NT2/D1 (cell line): ENCODE data around the gene RNF111.

ENCODE experiments used
- DNase-seq: peaks from one replicate; pipeline ENCODE4 v3.0.0-alpha.2; 2011; ENCODE audit warnings: low read depth, low spot score
- H3K27me3 ChIP-seq: 2 replicates; pipeline ENCODE4 v1.6.0; 2011; ENCODE audit warnings: mild to moderate bottlenecking; ENCODE audit not compliant: insufficient read length, insufficient read depth
- H3K36me3 ChIP-seq: 2 replicates; pipeline ENCODE4 v1.6.1; 2011; ENCODE audit warnings: mild to moderate bottlenecking, low read length, mixed read lengths; ENCODE audit not compliant: insufficient read depth, insufficient read length
- H3K4me1 ChIP-seq: 2 replicates; pipeline ENCODE4 v1.5.1; 2011; ENCODE audit not compliant: insufficient read depth, insufficient read length
- H3K4me3 ChIP-seq: 2 replicates; pipeline ENCODE4 v1.5.1; 2011; ENCODE audit warnings: low read depth; ENCODE audit not compliant: insufficient read length
- H3K9ac ChIP-seq: 2 replicates; pipeline ENCODE4 v1.6.0; 2011; ENCODE audit warnings: low read depth; ENCODE audit not compliant: insufficient read length
- H3K9me3 ChIP-seq: 2 replicates; pipeline ENCODE4 v1.5.1; 2011; ENCODE audit warnings: mild to moderate bottlenecking, low read length; ENCODE audit not compliant: insufficient read depth
- SUZ12 ChIP-seq: IDR thresholded peaks from 2 replicates; pipeline ENCODE4 v1.6.1; 2011; ENCODE audit not compliant: insufficient read length, insufficient read depth; ENCODE audit errors: extremely low read depth
- YY1 ChIP-seq: IDR thresholded peaks from 2 replicates; pipeline ENCODE4 v1.6.1; 2011; ENCODE audit not compliant: insufficient read length, insufficient read depth
- ZNF274 ChIP-seq: IDR thresholded peaks from 2 replicates; pipeline ENCODE4 v1.6.1; 2011; ENCODE audit warnings: mild to moderate bottlenecking, low read depth, low read length

Gene RNF111

DNA sequence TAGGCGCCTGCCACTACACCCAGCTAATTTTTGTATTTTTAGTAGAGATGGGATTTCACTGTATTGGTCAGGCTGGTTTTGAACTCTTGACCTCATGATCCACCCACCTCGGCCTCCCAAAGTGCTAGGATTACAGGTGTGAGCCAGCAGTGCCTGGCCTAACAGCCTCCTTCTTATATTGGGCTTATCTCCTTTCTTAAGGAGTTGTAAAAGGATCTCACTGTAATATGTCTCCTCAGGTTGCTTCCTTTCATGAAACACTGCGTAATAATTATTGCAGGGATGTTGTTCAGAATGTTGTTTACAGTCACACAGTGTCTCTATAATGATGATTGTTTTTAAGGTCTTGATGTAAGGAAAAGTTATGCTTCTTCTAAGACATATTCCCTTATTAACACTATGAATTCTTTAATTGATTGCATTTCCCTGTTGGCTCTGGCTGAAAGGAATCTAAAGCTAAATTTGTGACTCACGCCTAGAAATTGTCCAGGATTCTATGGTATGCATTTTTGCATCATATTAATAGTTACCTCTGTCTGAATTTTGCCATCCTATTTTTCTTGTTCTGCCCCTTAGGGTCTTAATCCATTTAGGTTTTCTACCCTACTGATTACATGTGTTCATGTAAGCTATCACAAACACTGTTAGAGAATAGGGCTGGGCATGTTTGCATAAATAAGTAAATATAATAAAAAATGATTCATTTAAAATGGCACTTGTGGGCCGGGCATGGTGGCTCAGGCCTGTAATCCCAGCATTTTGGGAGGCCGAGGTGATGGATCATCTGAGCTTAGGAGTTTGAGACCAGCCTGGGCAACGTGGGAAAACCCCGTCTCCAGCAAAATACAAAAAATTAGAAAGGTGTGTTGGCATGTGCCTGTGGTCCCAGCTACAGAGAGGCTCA is 24.5 kb upstream of the RNF111 start:
- no peak overlapping the region for H3K9ac ChIP-seq
- no peaks in the 10 kb centered on the region for H3K27me3 ChIP-seq
- DNase-seq = no peak
- no peaks in the 10 kb centered on the region for H3K36me3 ChIP-seq
- no peak overlapping the region for H3K4me3 ChIP-seq
- H3K9me3 ChIP-seq = no peaks in the 10 kb centered on the region
- no peak for TF ChIP-seq ZNF274
- no peak for TF ChIP-seq YY1
- no peak for TF ChIP-seq SUZ12
- H3K4me1 ChIP-seq = no peaks in the 10 kb centered on the region

GRCh38 chr15:58966698-58967097 is 20.8 kb upstream of the RNF111 start:
- no peak for DNase-seq
- H3K9me3 ChIP-seq = no peaks in the 10 kb centered on the region
- H3K4me1 ChIP-seq = no peaks in the 10 kb centered on the region
- H3K9ac ChIP-seq = no peak overlapping the region
- TF ChIP-seq ZNF274 = no peak
- TF ChIP-seq SUZ12 = no peak
- no peak for TF ChIP-seq YY1
- no peaks in the 10 kb centered on the region for H3K36me3 ChIP-seq
- no peak overlapping the region for H3K4me3 ChIP-seq
- H3K27me3 ChIP-seq = no peaks in the 10 kb centered on the region

- TF ChIP-seq ZNF274 (no peak), YY1 (no peak), SUZ12 (no peak)
Measured at GRCh38 chr15:58967479-58967878, 20.0 kb upstream of the RNF111 start.

GRCh38 chr15:58977887-58978286 is 9.6 kb upstream of the RNF111 start:
- H3K36me3 ChIP-seq = no peaks in the 10 kb centered on the region
- H3K9me3 ChIP-seq = no peaks in the 10 kb centered on the region
- no peak overlapping the region for H3K9ac ChIP-seq
- no peak for DNase-seq
- H3K4me1 ChIP-seq = no peaks in the 10 kb centered on the region
- H3K27me3 ChIP-seq = no peaks in the 10 kb centered on the region
- TF ChIP-seq YY1 (no peak), ZNF274 (no peak), SUZ12 (no peak)
- H3K4me3 ChIP-seq = no peak overlapping the region

More at GRCh38 chr15:58967479-58967878, 20.0 kb upstream of the RNF111 start:
- Histone ChIP-seq H3K4me3 (no peak overlapping the region), H3K4me1 (no peaks in the 10 kb centered on the region), H3K9ac (no peak overlapping the region), H3K36me3 (no peaks in the 10 kb centered on the region), H3K27me3 (no peaks in the 10 kb centered on the region), H3K9me3 (no peaks in the 10 kb centered on the region)
- DNase-seq = no peak

GRCh38 chr15:58980351-58980939 is 7.0 kb upstream of the RNF111 start:
- Histone ChIP-seq H3K4me3 (no peak overlapping the region), H3K27me3 (no peaks in the 10 kb centered on the region), H3K36me3 (no peaks in the 10 kb centered on the region), H3K9ac (no peak overlapping the region), H3K4me1 (no peaks in the 10 kb centered on the region), H3K9me3 (no peaks in the 10 kb centered on the region)
- TF ChIP-seq YY1 = no peak
- no peak for TF ChIP-seq ZNF274
- no peak for DNase-seq

- no peaks in the 10 kb centered on the region for H3K9me3 ChIP-seq
- TF ChIP-seq YY1 (no peak), SUZ12 (no peak), ZNF274 (no peak)
- no peaks in the 10 kb centered on the region for H3K4me1 ChIP-seq
- no peak overlapping the region for H3K9ac ChIP-seq
- no peak for DNase-seq
- H3K36me3 ChIP-seq = no peaks in the 10 kb centered on the region
- no peak overlapping the region for H3K4me3 ChIP-seq
- no peaks in the 10 kb centered on the region for H3K27me3 ChIP-seq
Measured at GRCh38 chr15:58981808-58982475, 5.5 kb upstream of the RNF111 start.

- no peaks in the 10 kb centered on the region for H3K4me1 ChIP-seq
- no peaks in the 10 kb centered on the region for H3K9me3 ChIP-seq
- H3K9ac ChIP-seq = no peak overlapping the region
- H3K27me3 ChIP-seq = no peaks in the 10 kb centered on the region
- TF ChIP-seq YY1 = no peak
- no peak for TF ChIP-seq ZNF274
- no peak for TF ChIP-seq SUZ12
- no peaks in the 10 kb centered on the region for H3K36me3 ChIP-seq
- DNase-seq = no peak
- no peak overlapping the region for H3K4me3 ChIP-seq
Measured at GRCh38 chr15:58983261-58983660, 4.2 kb upstream of the RNF111 start.
